T-helper 1 cell treated with Interleukin-12 subunit alpha and Interleukin-12 subunit beta and Interleukin-4 antibody, amounts not matched to agents 30 μg/mL and 1 μg/mL, for 36 hours (primary cell): ENCODE results near the gene AANAT.

Source experiments
- H3K27ac Mint-ChIP-seq: one replicate; pipeline ENCODE4 v1.8.0; 2021; ENCODE audit warnings: mild to moderate bottlenecking, mixed read lengths
- H3K27me3 Mint-ChIP-seq: one replicate; pipeline ENCODE4 v1.8.0; 2021; ENCODE audit warnings: low read depth, mixed read lengths
- H3K36me3 Mint-ChIP-seq: one replicate; pipeline ENCODE4 v1.8.0; 2021; ENCODE audit warnings: low read depth, mixed read lengths
- H3K4me1 Mint-ChIP-seq: one replicate; pipeline ENCODE4 v1.8.0; 2021; ENCODE audit warnings: low read depth, mixed read lengths
- H3K4me3 Mint-ChIP-seq: one replicate; pipeline ENCODE4 v1.8.0; 2021; ENCODE audit warnings: mild to moderate bottlenecking, moderate library complexity, mixed read lengths
- H3K9me3 Mint-ChIP-seq: one replicate; pipeline ENCODE4 v1.8.0; 2021; ENCODE audit warnings: mixed read lengths

Gene AANAT

DNA sequence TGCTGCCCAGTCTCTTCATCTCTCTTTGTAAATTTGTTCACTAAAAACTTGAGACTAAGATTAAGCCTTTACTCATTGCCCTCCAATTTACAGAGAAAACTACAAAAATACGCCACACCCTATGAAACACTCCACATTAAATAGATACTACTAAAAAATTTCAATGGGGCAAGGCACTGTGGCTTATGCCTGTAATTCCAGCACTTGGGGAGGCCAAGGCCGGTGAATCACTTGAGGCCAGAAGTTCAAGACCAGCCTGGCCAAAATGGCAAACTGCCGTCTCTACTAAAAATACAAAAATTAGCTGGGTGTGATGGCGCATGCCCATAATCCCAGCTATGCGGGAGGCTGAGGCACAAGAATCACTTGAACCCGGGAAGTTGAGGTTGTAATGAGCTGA is 18.3 kb upstream of the AANAT start:
- Mint-ChIP-seq H3K27me3 (no peaks in the 10 kb centered on the region), H3K27ac (no peak overlapping the region), H3K36me3 (peaks cover 4% of the 10 kb centered on the region), H3K4me3 (no peak overlapping the region), H3K9me3 (no peaks in the 10 kb centered on the region), H3K4me1 (peaks cover 66% of the 10 kb centered on the region)

DNA sequence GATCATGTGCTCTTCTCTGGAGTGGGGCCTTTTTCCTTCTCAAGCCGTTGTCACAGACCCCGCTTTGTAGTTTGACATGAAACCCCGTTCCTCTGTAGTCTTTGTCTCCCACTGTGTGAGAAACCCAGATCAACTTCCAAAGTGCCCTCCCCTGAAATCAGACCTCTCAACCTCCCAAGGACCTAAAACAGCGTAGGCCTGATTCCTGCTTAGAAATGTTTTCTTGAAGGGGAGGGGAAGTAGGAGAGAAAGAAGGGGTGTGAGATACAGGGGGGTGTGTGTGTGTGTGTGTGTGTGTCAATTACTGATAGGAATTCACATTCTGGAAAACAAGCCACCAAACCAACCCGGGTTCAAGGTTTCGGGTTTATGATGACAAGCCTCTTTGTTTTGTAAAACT is 15.9 kb upstream of the AANAT start:
- peak overlapping the region; percentile 92 for H3K4me3 Mint-ChIP-seq
- peaks cover 4% of the 10 kb centered on the region for H3K27me3 Mint-ChIP-seq
- H3K4me1 Mint-ChIP-seq = peaks cover 46% of the 10 kb centered on the region
- H3K27ac Mint-ChIP-seq = peak overlapping the region; percentile 0
- peaks cover 4% of the 10 kb centered on the region for H3K36me3 Mint-ChIP-seq
- H3K9me3 Mint-ChIP-seq = no peaks in the 10 kb centered on the region

- peaks cover 4% of the 10 kb centered on the region for H3K36me3 Mint-ChIP-seq
- H3K4me1 Mint-ChIP-seq = peaks cover 43% of the 10 kb centered on the region
- peaks cover 4% of the 10 kb centered on the region for H3K27me3 Mint-ChIP-seq
- peak overlapping the region; percentile 92 for H3K4me3 Mint-ChIP-seq
- H3K27ac Mint-ChIP-seq = no peak overlapping the region
- H3K9me3 Mint-ChIP-seq = no peaks in the 10 kb centered on the region
Measured at GRCh38 chr17:76452127-76452659, 15.2 kb upstream of the AANAT start.

- peaks cover 4% of the 10 kb centered on the region for H3K27me3 Mint-ChIP-seq
- peaks cover 4% of the 10 kb centered on the region for H3K36me3 Mint-ChIP-seq
- peak within 1 kb of the TSS; percentile 92 for H3K4me3 Mint-ChIP-seq
- H3K27ac Mint-ChIP-seq = peak within 1 kb of the TSS; percentile 84
- H3K9me3 Mint-ChIP-seq = no peaks in the 10 kb centered on the region
- H3K4me1 Mint-ChIP-seq = peaks cover 36% of the 10 kb centered on the region
Measured at GRCh38 chr17:76452660-76453430, 14.6 kb upstream of the AANAT start, which contains the start of gene UBE2O. Gene UBE2O (minus strand): TSS chr17:76453152. CDS start chr17:76453141, 11 bp downstream.

DNA sequence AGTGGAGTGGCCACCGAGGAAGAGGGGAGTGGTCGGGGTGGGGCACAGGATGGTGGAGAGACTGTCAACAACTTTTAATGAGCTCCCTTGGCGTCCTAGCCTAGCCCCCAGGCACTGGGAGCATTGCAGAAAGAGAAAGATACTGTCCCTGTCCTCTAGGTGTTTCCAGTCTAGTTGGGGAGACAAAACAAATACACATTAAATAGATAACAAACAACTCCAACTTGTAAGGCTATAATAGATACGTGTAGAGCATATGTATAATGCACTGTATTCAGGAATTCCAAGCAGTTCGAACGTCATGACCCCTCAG is 14.0 kb upstream of the AANAT start:
- Mint-ChIP-seq H3K36me3 (peaks cover 4% of the 10 kb centered on the region), H3K9me3 (no peaks in the 10 kb centered on the region), H3K27ac (peak overlapping the region; percentile 84), H3K27me3 (peaks cover 4% of the 10 kb centered on the region), H3K4me1 (peaks cover 31% of the 10 kb centered on the region), H3K4me3 (peak overlapping the region; percentile 82)

DNA sequence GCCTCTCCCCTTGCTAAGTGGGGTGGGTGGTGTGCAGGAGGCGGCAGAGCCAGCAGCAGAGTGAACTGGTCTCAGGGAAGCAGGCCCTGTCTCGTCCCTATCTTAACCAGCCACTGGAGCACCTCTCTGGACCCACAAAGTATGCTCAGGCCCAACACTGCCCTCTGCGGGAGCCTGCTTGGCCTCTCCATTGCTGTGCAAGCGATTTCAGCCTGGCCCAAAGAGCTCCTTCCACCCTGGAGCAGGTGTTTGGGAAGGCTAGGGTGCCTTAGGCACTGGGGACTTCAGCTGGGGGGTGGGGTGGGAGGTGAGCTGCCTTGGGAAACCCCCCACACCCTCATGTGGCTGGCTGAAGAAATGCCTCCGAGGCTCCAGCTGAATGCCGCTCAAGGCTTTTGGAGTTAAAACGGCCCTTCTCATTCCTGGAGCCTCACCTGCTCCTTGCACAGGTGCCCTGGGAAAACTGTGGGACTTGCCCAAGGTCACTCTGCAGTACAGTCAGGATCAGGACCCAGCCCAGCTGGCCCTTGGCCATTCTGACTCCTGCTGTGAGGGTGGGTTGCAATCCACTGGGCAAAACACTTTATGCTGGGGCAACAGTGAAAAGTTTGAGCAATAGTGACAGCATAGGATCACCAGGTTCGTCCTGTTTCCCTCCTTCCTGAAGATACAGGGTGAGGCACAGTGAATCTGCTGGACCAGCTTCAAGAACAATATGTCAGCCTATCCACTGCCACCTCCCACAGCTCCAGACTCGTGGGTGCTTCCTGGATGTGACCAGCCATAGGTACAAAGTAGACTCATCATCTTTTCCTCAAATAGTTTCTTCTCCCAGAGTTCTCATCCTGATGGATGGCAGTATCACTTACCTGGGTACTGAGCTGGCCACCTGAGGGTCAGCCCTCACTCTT is 8.6 kb upstream of the AANAT start:
- H3K27me3 Mint-ChIP-seq = peaks cover 7% of the 10 kb centered on the region
- H3K36me3 Mint-ChIP-seq = no peaks in the 10 kb centered on the region

DNA sequence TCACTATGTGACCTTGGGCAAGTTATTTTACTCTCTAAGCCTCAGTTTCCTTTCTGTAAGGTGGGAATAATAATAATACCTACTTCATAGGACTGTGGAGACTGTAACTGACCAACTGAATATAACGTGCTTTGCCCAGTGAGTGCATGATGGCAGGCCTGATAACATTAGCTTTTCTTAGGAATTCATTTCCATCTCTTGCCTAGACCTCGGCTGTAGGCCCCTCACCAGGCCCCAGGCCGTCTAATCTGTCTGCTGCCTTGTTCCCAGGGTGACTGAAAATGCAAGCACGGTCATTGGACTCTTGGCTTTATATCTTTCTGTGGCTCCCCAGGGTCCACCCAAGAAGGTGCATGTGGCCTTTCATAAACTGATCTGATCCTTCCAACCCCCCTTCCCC is 7.7 kb upstream of the AANAT start:
- Mint-ChIP-seq H3K27me3 (peaks cover 10% of the 10 kb centered on the region), H3K27ac (no peak overlapping the region), H3K36me3 (no peaks in the 10 kb centered on the region), H3K9me3 (no peaks in the 10 kb centered on the region), H3K4me1 (no peaks in the 10 kb centered on the region), H3K4me3 (no peak overlapping the region)

More for the DNA sequence above, 8.6 kb upstream of the AANAT start:
- no peaks in the 10 kb centered on the region for H3K9me3 Mint-ChIP-seq
- no peaks in the 10 kb centered on the region for H3K4me1 Mint-ChIP-seq
- no peak overlapping the region for H3K4me3 Mint-ChIP-seq
- no peak overlapping the region for H3K27ac Mint-ChIP-seq

DNA sequence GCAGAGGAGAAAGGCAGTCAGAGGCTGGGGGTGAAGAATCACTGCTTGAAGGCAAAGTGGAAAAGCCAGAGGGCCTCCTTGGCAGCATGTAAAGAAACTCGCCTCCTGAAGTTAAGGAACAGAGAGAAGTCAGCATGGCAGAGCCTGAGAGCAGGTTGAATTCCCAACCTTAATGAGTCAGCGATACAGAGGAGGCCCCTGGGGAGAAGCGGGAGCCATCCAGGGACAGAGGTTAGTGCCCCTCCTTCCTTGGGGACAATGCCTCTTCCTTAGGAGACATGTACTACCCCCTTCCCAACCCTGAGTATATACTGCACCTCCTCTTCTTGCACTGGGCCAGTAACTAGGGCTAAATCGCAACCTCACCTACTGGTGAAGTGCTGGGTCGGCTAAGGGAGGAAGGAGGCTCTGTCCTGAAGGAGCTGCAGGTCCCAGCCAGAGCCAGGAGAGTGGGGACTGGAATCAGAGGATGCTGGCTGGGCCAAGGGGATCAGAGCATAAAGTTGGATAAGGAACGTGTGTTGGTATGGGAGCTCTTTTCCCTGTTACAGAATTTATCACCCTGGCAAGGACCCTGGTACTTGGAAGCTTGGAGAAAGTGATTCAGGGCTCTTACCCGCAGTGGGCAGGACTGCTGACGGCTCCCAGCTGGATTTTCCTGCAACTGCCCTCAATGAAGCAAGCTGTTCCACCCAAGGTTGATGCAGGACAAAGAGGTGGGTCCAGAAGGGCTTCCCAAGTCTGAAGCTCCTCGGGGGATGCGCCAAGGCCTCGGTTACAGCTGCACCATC is 5.4 kb upstream of the AANAT start:
- Mint-ChIP-seq H3K36me3 (no peaks in the 10 kb centered on the region), H3K27me3 (peaks cover 6% of the 10 kb centered on the region), H3K4me3 (no peak overlapping the region), H3K9me3 (no peaks in the 10 kb centered on the region), H3K4me1 (peaks cover 8% of the 10 kb centered on the region), H3K27ac (no peak overlapping the region)

GRCh38 chr17:76462556-76463290 is 4.7 kb upstream of the AANAT start:
- Mint-ChIP-seq H3K9me3 (no peaks in the 10 kb centered on the region), H3K27ac (no peak overlapping the region), H3K27me3 (peaks cover 6% of the 10 kb centered on the region), H3K36me3 (no peaks in the 10 kb centered on the region), H3K4me1 (peaks cover 8% of the 10 kb centered on the region), H3K4me3 (no peak overlapping the region)

GRCh38 chr17:76466775-76467130 is 650 bp upstream of the AANAT start:
- H3K9me3 Mint-ChIP-seq = no peaks in the 10 kb centered on the region
- H3K27me3 Mint-ChIP-seq = peaks cover 6% of the 10 kb centered on the region
- peaks cover 8% of the 10 kb centered on the region for H3K4me1 Mint-ChIP-seq
- no peak overlapping the region for H3K27ac Mint-ChIP-seq
- H3K4me3 Mint-ChIP-seq = no peak overlapping the region
- peaks cover 5% of the 10 kb centered on the region for H3K36me3 Mint-ChIP-seq

DNA sequence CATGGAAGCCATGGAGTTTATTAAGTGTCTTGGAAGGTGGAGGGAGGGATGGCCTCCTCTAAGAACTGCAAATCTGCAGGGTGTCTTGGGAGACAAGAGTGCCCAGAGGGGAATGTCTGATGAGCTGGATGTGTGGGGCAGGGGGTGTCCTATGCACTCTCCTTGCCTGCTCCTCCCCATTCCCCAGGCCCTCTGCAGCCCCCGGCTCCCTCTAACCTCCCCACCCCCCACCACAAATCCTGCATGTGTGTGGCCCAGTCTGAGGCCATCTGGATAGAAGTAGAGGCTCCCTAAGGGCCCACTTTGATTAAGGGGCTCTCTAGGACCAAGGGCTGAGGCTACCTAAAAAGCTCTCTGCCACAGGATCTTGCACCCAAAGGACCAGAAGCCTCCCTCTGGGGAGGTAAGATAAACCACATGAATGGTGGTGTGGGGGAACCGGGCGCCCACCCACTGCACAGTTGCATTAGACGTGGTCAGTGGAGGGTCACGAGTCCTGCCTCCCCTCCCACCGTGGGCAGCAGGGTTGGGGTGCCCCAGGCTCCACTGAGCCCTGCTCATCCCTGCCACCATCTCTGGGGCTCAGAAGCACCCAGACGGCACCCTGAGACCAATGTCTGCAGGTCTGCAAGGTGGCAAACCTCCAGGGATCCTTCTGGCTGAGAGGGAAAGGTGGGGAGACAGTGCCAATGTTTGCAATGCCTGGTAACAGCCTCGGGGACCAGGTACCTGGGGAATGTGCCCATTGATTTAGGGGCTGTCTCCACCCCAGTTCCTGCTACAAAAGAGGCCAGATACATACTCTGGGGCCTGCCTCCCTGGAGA is 618 bp downstream of the AANAT start:
- H3K4me3 Mint-ChIP-seq = no peak overlapping the region
- no peaks in the 10 kb centered on the region for H3K9me3 Mint-ChIP-seq
- peaks cover 3% of the 10 kb centered on the region for H3K27me3 Mint-ChIP-seq
- H3K36me3 Mint-ChIP-seq = peaks cover 7% of the 10 kb centered on the region
- no peak overlapping the region for H3K27ac Mint-ChIP-seq
- H3K4me1 Mint-ChIP-seq = peaks cover 8% of the 10 kb centered on the region

GRCh38 chr17:76468634-76469010 is 1.2 kb downstream of the AANAT start:
- Mint-ChIP-seq H3K36me3 (peaks cover 7% of the 10 kb centered on the region), H3K4me3 (no peak overlapping the region), H3K27me3 (peaks cover 3% of the 10 kb centered on the region), H3K4me1 (peaks cover 8% of the 10 kb centered on the region), H3K9me3 (no peaks in the 10 kb centered on the region), H3K27ac (no peak overlapping the region)
